GM12878 (cell line): Measurements from ENCODE around the gene PURA. TPM values are rescaled to one million over a fixed set of nuclear protein-coding genes. Genes with fewer than 3 reads are reported as not detected.

Experiments
- ATAC-seq: fragments of 200-7000 bp; cut with Tn5 transposase; 3 replicates; pipeline ENCODE4 v1.9.1; 2020; ENCODE audit warnings: mild to moderate bottlenecking, moderate library complexity
- BruUV-seq: library from RNA; stranded (reverse); fragments of 400-500 nt; replicated peaks from 2 replicates; lab custom pipeline; 2021; lab: Mats Ljungman, UMichigan
- CTCF ChIA-PET: fragments of 300-600 bp; sonication (Branson Sonifier 250); formaldehyde crosslinking; extraction: SDS; loops from one replicate; lab custom pipeline; 2021; ENCODE audit warnings: inconsistent platforms; lab: Yijun Ruan, JAX
- POLR2A ChIA-PET: fragments of 350-600 bp; formaldehyde crosslinking; extraction: SDS; loops from one replicate; lab custom pipeline; 2021; ENCODE audit warnings: inconsistent platforms; lab: Charles Lee
- RAD21 ChIA-PET: fragments of 300-600 bp; sonication (Branson Sonifier 250); formaldehyde crosslinking; loops from one replicate; lab custom pipeline; 2023; ENCODE audit warnings: antibody characterized with exemption; ENCODE audit not compliant: unreplicated experiment; lab: Charles Lee
- SMC1A ChIA-PET: fragments of 300-600 bp; sonication (Branson Sonifier 250); formaldehyde crosslinking; loops from one replicate; lab custom pipeline; 2023; ENCODE audit not compliant: unreplicated experiment, uncharacterized antibody; lab: Charles Lee
- DNase-seq: peaks from one replicate; pipeline ENCODE4 v3.0.0-alpha.2; 2011; ENCODE audit warnings: low read depth, low spot score
- FAIRE-seq: peaks from 3 replicates; lab custom pipeline; 2011; peaks lifted over from hg19 to GRCh38; lab: Jason Lieb, UNC
- H2AFZ ChIP-seq: 2 replicates; pipeline ENCODE4 v1.6.0; 2011; ENCODE audit warnings: low read depth, low read length, control low read depth; ENCODE audit not compliant: control insufficient read depth
- H3K27ac ChIP-seq: 2 replicates; pipeline ENCODE4 v1.5.1; 2011; ENCODE audit warnings: control low read depth; ENCODE audit not compliant: control insufficient read depth, insufficient read depth
- H3K27me3 ChIP-seq, 2 experiments: replicated peaks in 1 of 2; 2 replicates each; pipeline versions ENCODE4 v1.6.0 to v1.6.1; 2011; ENCODE audit warnings: low read length in 1 of 2; ENCODE audit not compliant: control insufficient read depth in 2 of 2, insufficient read depth in 2 of 2
- H3K36me3 ChIP-seq, 2 experiments: 2 replicates each; pipeline ENCODE4 v1.5.1; 2011; ENCODE audit warnings: low read length in 1 of 2; ENCODE audit not compliant: control insufficient read depth in 2 of 2, insufficient read depth in 2 of 2
- H3K4me1 ChIP-seq: 2 replicates; pipeline ENCODE4 v1.6.1; 2011; ENCODE audit warnings: mild to moderate bottlenecking, low read length, moderate library complexity, mixed read lengths; ENCODE audit not compliant: control insufficient read depth, insufficient read depth
- H3K4me2 ChIP-seq: 2 replicates; pipeline ENCODE4 v1.6.0; 2011; ENCODE audit warnings: control low read depth; ENCODE audit not compliant: control insufficient read depth, insufficient read depth
- H3K4me3 ChIP-seq: fragments of 200-600 bp; sonication (generic); 2 replicates; pipeline ENCODE4 v1.5.1; 2016
- H3K79me2 ChIP-seq: 2 replicates; pipeline ENCODE4 v1.6.0; 2011; ENCODE audit warnings: low read length; ENCODE audit not compliant: control insufficient read depth, insufficient read depth
- H3K9ac ChIP-seq: 2 replicates; pipeline ENCODE4 v1.8.0; 2011; ENCODE audit warnings: low read length, control low read depth, mixed read lengths; ENCODE audit not compliant: control insufficient read depth, insufficient read depth
- H3K9me3 ChIP-seq: replicated peaks from 3 replicates; pipeline ENCODE4 v1.5.1; 2011; ENCODE audit warnings: mild to moderate bottlenecking, low read length; ENCODE audit not compliant: control insufficient read depth, insufficient read depth
- H4K20me1 ChIP-seq: 2 replicates; pipeline ENCODE4 v1.6.0; 2011; ENCODE audit not compliant: control insufficient read depth, insufficient read depth
- CEBPZ ChIP-seq: fragments of 150-350 bp; IDR thresholded peaks from 2 replicates; pipeline ENCODE4 v1.6.1; 2016; ENCODE audit warnings: low read depth, low read length
- IRF4 ChIP-seq: IDR thresholded peaks from 2 replicates; pipeline ENCODE4 v1.6.1; 2011; ENCODE audit warnings: low read depth, low read length
- MLLT1 ChIP-seq: fragments of 450-650 bp; IDR thresholded peaks from 2 replicates; pipeline ENCODE4 v1.6.1; 2016; ENCODE audit warnings: mild to moderate bottlenecking
- MYC ChIP-seq: IDR thresholded peaks from 2 replicates; pipeline ENCODE4 v1.6.1; 2011; ENCODE audit warnings: mild to moderate bottlenecking, low read length, moderate library complexity, inconsistent platforms; ENCODE audit not compliant: insufficient read depth, insufficient replicate concordance, insufficient read length, severe bottlenecking
- NBN ChIP-seq: fragments of 450-650 bp; IDR thresholded peaks from 2 replicates; pipeline ENCODE4 v1.6.1; 2016
- NFIC ChIP-seq: IDR thresholded peaks from 2 replicates; pipeline ENCODE4 v1.6.1; 2012; ENCODE audit warnings: low read depth, mild to moderate bottlenecking, inconsistent platforms, low read length, moderate library complexity
- POLR2AphosphoS2 ChIP-seq: IDR thresholded peaks from 2 replicates; pipeline ENCODE4 v1.6.1; 2011; ENCODE audit warnings: low read depth, mild to moderate bottlenecking, low read length, improper control_type of control experiment, moderate library complexity
- RB1 ChIP-seq: fragments of 450-650 bp; formaldehyde crosslinking; IDR thresholded peaks from 2 replicates; pipeline ENCODE4 v1.6.1; 2017; ENCODE audit warnings: mild to moderate bottlenecking, borderline replicate concordance
- RBBP5 ChIP-seq: fragments of 200-600 bp; sonication (generic); conservative IDR thresholded peaks from 2 replicates; pipeline ENCODE4 v1.6.1; 2016
- RFX5 ChIP-seq: IDR thresholded peaks from 2 replicates; pipeline ENCODE4 v1.6.1; 2011; ENCODE audit warnings: low read depth, low read length, improper control_type of control experiment
- TAF1 ChIP-seq: IDR thresholded peaks from 2 replicates; pipeline ENCODE4 v1.6.1; 2011; ENCODE audit warnings: mild to moderate bottlenecking, low read depth, low read length, borderline replicate concordance
- TARDBP ChIP-seq: IDR thresholded peaks from 2 replicates; pipeline ENCODE4 v1.6.1; 2016; ENCODE audit warnings: borderline replicate concordance
- USF1 ChIP-seq: IDR thresholded peaks from 2 replicates; pipeline ENCODE4 v1.6.1; 2011; ENCODE audit warnings: borderline replicate concordance, low read depth, mild to moderate bottlenecking, moderate library complexity, mixed read lengths, low read length; ENCODE audit not compliant: insufficient read depth; ENCODE audit errors: extremely low read length
- YY1 ChIP-seq: IDR thresholded peaks from 2 replicates; pipeline ENCODE4 v1.6.1; 2011; ENCODE audit warnings: low read depth, mild to moderate bottlenecking, low read length
- ZNF207 ChIP-seq: fragments of 450-650 bp; IDR thresholded peaks from 2 replicates; pipeline ENCODE4 v1.6.1; 2014; ENCODE audit warnings: antibody characterized with exemption, mild to moderate bottlenecking, borderline replicate concordance
- ZSCAN29 ChIP-seq: fragments of 450-650 bp; IDR thresholded peaks from 2 replicates; pipeline ENCODE4 v1.6.1; 2017; ENCODE audit warnings: mild to moderate bottlenecking, moderate library complexity
- WGBS: methylation state at CpG from one replicate; pipeline ENCODE4 v1.1.6; 2016; ENCODE audit warnings: low lambda C conversion rate; ENCODE audit not compliant: insufficient replicate concordance, insufficient coverage; ENCODE audit errors: missing lambda C conversion rate; 5-methylcytosine and 5-hydroxymethylcytosine counted together
- in situ Hi-C: fragments of 300-500 bp; cut with MboI; formaldehyde crosslinking; loops from 9 replicates; pipeline ENCODE4 v1.14.3; 2018; ENCODE audit warnings: mixed read lengths
- intact Hi-C: fragments of 100-400 bp; cut with micrococcal nuclease; formaldehyde crosslinking; loops from one replicate; pipeline ENCODE4 v1.14.2; 2022; ENCODE audit not compliant: unreplicated experiment
- polyA plus RNA-seq, 11 experiments: library from polyadenylated mRNA; depleted of rRNA in 4 of 11; unstranded in 6 of 11; stranded (reverse) in 5 of 11; fragments of >200 nt; fragmentation: Nextera tagmentation in 4 of 11; fragmentation: Illumina TruSeq in 1 of 11; extraction: Ambion mirVana in 4 of 11; extraction: Trizol in 1 of 11; gene quantifications; 1 replicate in 1 of 11; 2 replicates in 10 of 11; pipeline versions ENCODE4 v1.2.1 to v1.2.3, GENCODE V29; 2011 to 2016; ENCODE audit warnings: inconsistent platforms in 2 of 11, missing spikeins in 2 of 11, low read depth in 1 of 11
- total RNA-seq, 4 experiments: library from RNA; depleted of rRNA in 3 of 4; stranded (reverse); fragments of >200 nt in 3 of 4; fragmentation: Illumina TruSeq in 1 of 4; extraction: Trizol in 1 of 4; gene quantifications; 2 replicates each; pipeline versions ENCODE4 v1.2.1 to v1.2.3, GENCODE V29; 2013 to 2021

Gene PURA
- total and polyA plus RNA-seq, 10 of the 15 experiments (the other 5 are each of a cell fraction or from before 2014, with no cell fraction given), result 3.3 to 11.8 (median 5.8) TPM

- TF ChIP-seq CEBPZ (no peak), RBBP5 (no peak)
Measured at GRCh38 chr5:140090251-140090650, 23.7 kb upstream of the PURA start (continued).

GRCh38 chr5:140093179-140093578 lies 20.7 kb upstream of the PURA start:
- ChIA-PET SMC1A (interaction anchor here (0.7 to 1.1 kb wide), 2 partner anchors 14 to 30 kb away, joined by 3 to 4 read pairs; no protein-coding TSS in a partner anchor), RAD21 (no interaction called here), CTCF (interaction anchor here (0.7 to 1.5 kb wide), 4 partner anchors 12 to 73 kb away, joined by 3 to 5 read pairs (median 3); no protein-coding TSS in a partner anchor), POLR2A (interaction anchor here (0.5 kb wide), 1 partner anchor 46 kb away, joined by 3 read pairs; no protein-coding TSS in a partner anchor)
- Histone ChIP-seq H3K27me3 (no peaks in the 10 kb centered on the region; a peak in 1 of 4 replicates), H3K4me2 (no peak overlapping the region), H3K9ac (no peak overlapping the region), H3K4me3 (no peak overlapping the region), H3K36me3 (no peaks in the 10 kb centered on the region), H3K4me1 (no peaks in the 10 kb centered on the region), H3K79me2 (no peaks in the 10 kb centered on the region), H3K27ac (no peak overlapping the region), H4K20me1 (no peaks in the 10 kb centered on the region), H3K9me3 (peaks cover 8% of the 10 kb centered on the region), H2AFZ (no peak overlapping the region)
- in situ Hi-C loops, result no loop called here
- no TSS peak for BruUV-seq
- WGBS, result 0% methylated on average over 1 of the region's 1 CpG
- ATAC-seq, result no peak; the same call in 2 of the 3 replicates
- no peak for DNase-seq
- intact Hi-C loops, result no loop called here
- no peak for FAIRE-seq
- TF ChIP-seq RFX5, result no peak
- TF ChIP-seq NFIC, result no peak
- TF ChIP-seq ZNF207, result no peak
- TF ChIP-seq IRF4, result no peak
- no peak for TF ChIP-seq YY1
- no peak for TF ChIP-seq NBN
- TF ChIP-seq MLLT1, result no peak
- TF ChIP-seq TARDBP, result no peak
- TF ChIP-seq USF1, result no peak
- no peak for TF ChIP-seq RB1
- no peak for TF ChIP-seq ZSCAN29
- no peak for TF ChIP-seq TAF1
- TF ChIP-seq POLR2AphosphoS2, result no peak
- no peak for TF ChIP-seq MYC
